HG03064 (cell line): ENCODE measurements around the gene MPC1.
A peak's percentile ranks its signal among the peaks of the same experiment; 100 is the strongest.
"Not testable (repeated sequence)": the region's sequence is repeated elsewhere in the genome, so short reads cannot be mapped to it uniquely, and the experiment has no call there.

ENCODE experiments used
- ATAC-seq: cut with Tn5 transposase; IDR thresholded peaks from one replicate; pipeline ENCODE4 v1.9.1; 2021; ENCODE audit warnings: low read depth; ENCODE audit not compliant: unreplicated experiment

MPC1 gene

DNA sequence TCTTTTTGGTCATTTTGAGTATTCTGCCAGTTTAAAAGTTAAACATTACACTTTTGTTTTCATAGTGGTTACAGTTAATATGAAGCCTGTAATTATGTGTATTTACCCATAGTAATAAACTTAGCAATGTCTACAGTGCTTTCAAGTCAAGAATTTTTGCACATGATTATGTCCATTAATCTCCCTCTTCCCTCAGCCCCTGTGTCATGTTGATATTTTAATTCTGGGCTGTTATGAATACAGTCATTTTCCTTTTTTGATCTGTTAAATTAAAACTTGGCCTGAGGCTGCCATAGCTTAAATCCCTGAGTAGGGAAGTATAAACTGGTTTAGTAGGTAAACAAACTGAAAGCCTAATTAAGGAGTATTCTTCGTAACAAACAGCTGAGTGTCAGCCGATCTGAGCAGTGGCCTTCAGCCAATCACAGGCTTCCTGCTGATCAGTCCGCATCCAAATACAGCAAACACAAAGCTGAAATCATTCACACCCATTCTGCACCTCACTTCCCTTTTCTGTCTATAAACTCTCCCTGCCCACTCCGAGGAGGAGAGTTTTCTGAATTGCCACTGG, 30.9 kb downstream of the MPC1 start:
- peak; percentile 99 for ATAC-seq

DNA sequence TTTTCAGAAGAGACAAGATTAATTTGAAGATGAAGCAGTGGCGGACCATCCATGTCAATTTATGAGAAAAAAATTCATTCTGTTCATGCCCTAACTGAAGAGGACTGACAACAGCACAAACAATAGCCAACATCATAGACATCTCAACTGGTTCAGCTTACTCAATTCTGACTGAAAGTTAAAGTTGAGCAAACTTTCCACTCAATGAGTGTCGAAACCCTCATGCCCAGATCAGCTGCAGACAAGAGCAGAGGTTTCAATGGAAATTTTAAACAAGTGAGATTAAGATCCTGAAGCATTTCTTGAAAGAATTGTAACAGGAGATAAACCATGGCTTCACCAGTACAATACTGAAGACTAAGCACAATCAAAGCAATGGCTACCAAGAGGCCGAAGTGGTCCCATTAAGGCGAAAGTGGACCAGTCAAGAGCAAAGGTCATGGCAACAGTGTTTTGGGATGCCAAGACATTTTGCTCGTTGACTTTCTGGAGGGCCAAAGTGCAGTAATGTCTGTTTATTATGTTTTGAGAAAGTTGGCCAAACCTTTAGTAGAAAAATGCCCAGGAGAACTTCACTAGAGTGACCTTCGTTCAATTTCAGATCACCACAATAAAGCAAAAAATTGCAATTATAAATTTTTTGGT, 34.3 kb downstream of the MPC1 start:
- no peak for ATAC-seq

DNA sequence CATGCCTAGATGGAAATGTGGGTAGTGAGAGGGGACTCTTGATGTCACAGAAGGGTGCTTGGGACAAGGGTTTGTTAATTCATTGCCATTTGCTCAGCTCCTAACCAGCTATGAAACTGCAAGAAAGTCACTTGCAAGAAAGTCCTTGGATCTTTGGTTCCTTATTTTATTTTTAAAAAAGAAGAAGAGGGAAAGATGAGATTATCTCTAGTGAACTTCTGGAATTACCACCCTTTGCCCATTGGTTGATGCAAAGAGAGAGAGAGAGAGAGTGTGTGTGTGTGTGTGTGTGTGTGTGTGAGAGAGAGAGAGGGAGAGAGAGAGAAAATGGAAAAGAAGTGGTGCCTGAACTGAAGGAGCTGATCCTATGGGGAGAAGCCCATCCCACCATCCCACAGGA, 35.8 kb downstream of the MPC1 start:
- no peak for ATAC-seq

DNA sequence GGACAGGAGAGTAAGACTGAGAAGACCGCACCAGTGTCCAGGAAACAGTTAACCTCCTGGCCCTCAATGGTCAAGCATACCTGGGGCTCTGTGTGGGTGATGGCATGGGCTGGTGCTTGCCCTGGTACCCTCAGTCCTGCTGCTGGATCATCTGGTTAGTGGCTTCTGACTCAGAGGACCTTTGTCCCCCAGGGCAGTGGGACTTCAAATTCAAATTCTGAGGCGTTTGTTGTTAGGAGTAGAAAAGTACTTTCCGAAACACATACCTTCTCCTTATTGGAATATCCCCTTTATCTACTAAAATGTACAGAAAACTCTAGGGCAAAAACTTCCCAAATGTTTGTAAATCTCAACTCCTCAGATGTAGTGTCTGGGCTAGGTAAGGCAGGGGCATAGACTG, 36.3 kb downstream of the MPC1 start:
- ATAC-seq = no peak

GRCh38 chr6:166345672-166346071, 37.1 kb downstream of the MPC1 start:
- not testable (repeated sequence) for ATAC-seq

DNA sequence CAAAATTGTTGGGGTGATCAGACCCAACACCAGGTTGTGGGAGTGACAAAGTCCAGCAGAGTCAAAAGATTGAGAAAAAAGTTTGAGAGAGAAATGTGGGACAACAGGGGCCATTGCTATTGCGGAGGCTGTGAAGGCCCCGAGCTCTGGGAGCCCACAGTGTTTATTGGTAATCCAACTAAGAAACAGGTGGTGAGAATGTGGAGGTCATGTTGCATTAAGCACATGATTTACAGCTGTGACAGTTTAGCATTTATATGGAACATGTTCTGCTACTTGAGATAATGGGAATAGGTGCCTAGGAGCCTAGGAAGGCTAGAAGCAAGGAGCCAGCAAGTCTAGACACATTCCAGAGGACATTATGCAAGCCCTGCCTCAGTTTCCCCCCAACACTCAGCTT, 37.8 kb downstream of the MPC1 start:
- ATAC-seq = not testable (repeated sequence)

GRCh38 chr6:166344240-166344639, 38.5 kb downstream of the MPC1 start:
- ATAC-seq = no peak

GRCh38 chr6:166343150-166343487, 39.6 kb downstream of the MPC1 start:
- ATAC-seq = peak; percentile 26

GRCh38 chr6:166342349-166343149, 40.2 kb downstream of the MPC1 start, which contains the start of gene SFT2D1:
Gene SFT2D1, minus strand, starts transcription at chr6:166342545. Its CDS starts 64 bp downstream, at chr6:166342481.
- peak; percentile 92 for ATAC-seq

GRCh38 chr6:166341977-166342348, 40.8 kb downstream of the MPC1 start:
- ATAC-seq = no peak

GRCh38 chr6:166341464-166341863, 41.3 kb downstream of the MPC1 start:
- no peak for ATAC-seq

GRCh38 chr6:166338854-166339253, 43.9 kb downstream of the MPC1 start:
- ATAC-seq = no peak

DNA sequence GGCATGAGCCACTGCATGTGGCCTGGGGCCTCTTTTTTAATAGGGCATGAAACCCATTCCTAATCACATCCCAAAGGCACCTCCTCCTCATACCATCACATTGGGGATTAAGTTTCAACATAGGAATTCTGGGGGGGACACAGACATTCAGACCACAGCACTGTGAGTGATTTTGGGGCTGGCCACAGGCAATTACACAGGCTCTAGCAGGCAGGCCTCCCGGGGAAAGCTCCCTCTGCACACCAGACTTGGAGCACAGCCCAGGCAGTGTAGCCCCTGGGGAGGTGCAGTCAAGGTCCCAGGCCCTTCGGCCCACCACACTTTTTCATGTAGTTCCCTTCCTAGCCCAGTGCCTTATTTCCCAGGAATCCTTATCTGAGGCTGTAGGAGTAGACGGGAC, 45.9 kb downstream of the MPC1 start:
- no peak for ATAC-seq

- peak; percentile 38 for ATAC-seq
These were observed 47.1 kb downstream of the MPC1 start for GRCh38 chr6:166335378-166336302.

DNA sequence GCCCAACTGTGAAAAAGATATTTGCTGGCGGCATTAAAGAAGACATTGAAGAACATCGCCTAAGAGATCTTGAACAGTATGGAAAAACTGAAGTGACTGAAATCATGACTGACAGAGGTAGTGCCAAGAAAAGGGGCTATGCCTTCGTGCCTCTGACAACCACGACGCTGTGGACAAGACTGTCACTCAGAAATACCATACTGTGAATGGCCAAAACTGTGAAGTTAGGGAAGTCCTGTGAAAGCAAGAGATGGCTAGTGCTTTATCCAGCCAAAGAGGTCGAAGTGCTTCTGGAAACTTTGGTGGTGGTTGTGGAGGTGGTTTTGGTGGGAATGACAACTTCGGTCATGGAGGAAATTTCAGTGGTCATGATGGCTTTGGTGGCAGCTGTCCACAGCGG, 47.9 kb downstream of the MPC1 start:
- ATAC-seq = no peak

- ATAC-seq = peak; percentile 80
These were observed 49.4 kb downstream of the MPC1 start for GRCh38 chr6:166333172-166333995.

DNA sequence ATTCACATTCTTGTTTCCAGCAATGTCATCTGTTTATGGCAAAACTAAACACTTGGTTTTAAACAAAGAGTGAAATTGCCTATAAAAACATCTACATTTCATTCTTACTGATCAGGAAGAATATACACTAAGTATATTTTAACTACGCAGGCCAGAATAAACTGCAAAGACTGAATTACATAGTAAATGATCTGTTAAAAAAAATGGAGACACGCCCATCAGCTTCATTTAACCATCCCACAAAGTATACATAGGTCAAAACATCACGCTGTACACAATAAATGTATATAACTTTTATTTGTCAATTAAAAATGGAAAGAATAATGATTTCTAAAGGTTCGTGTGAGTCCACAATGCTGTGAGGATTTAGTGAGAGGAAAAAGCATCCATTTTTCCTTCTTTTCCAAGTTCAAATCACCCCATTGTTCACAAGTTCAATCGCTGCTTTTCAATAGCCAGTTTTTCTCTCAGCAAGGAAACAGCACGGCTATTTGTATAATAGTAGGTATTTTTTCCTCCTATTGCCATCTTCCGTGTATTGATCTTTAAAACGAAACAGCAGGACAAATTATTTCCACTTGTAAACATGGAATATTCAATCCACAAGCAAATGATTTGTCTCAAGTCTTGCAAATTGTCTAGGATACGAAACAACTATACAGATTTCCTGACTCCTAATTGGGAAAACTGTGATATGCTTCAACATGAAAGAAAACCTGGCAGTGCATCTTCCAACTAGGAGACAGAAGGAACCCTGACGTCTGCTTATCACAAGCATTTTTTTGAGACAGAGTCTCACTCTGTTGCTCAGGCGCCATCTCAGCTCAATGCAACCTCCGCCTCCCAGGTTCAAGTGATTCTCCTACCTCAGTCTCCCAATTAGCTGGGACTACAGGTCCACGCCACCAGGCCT, 51.0 kb downstream of the MPC1 start:
- ATAC-seq = no peak

DNA sequence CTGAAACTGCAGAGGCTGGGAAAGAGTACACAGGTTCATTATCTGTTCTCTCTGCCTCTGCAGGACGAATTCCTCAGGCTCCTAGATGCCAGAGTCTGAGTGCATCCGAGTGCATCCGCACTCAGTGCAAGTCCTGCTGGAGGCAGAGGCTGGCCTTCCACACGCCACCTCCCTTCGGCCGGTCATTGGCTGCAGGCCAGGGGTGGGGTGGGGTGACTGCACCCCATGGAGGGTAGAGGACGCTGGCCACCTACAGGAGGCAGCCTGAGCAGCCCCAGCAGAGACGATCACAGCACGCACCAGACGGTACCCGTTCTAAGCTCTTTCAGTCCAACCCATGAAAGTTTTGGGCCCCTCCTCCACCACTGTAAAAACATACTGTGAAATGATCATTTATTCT, 52.1 kb downstream of the MPC1 start:
- no peak for ATAC-seq
